BJ (cell line): ENCODE data around the gene FPGS. TPM values are rescaled to one million over a fixed set of nuclear protein-coding genes. Genes with fewer than 3 reads are reported as not detected.
A peak's percentile ranks its signal among the peaks of the same experiment; 100 is the strongest.

Experiments used
- CTCF ChIA-PET: fragments of 350-600 bp; formaldehyde crosslinking; extraction: SDS; loops from one replicate; lab custom pipeline; 2021; ENCODE audit warnings: antibody characterized with exemption, inconsistent platforms; lab: Yijun Ruan, JAX
- POLR2A ChIA-PET: fragments of 300-600 bp; sonication (Branson Sonifier 250); formaldehyde crosslinking; extraction: SDS; loops from one replicate; lab custom pipeline; 2021; ENCODE audit warnings: antibody characterized with exemption; lab: Charles Lee
- DNase-seq: peaks from one replicate; pipeline ENCODE4 v3.0.0-alpha.2; 2011; ENCODE audit warnings: low read depth
- H3K27me3 ChIP-seq: 2 replicates; pipeline ENCODE4 v1.6.0; 2011; ENCODE audit warnings: low read length; ENCODE audit not compliant: control insufficient read depth, insufficient read depth
- H3K36me3 ChIP-seq: 2 replicates; pipeline ENCODE4 v1.5.1; 2011; ENCODE audit warnings: low read length; ENCODE audit not compliant: control insufficient read depth, insufficient read depth
- H3K4me3 ChIP-seq: 2 replicates; pipeline ENCODE4 v1.5.1; 2011; ENCODE audit warnings: low read depth, mild to moderate bottlenecking, control low read depth, low read length
- CTCF ChIP-seq: IDR thresholded peaks from 2 replicates; pipeline ENCODE4 v1.5.1; 2011; ENCODE audit warnings: low read depth, mild to moderate bottlenecking, control low read depth, inconsistent platforms, low read length, moderate library complexity; ENCODE audit not compliant: insufficient read depth
- polyA plus RNA-seq: library from polyadenylated mRNA; depleted of rRNA; stranded (reverse); fragments of >200 nt; gene quantifications from 2 replicates; pipeline ENCODE4 v1.2.3, GENCODE V29; 2011

FPGS gene
- polyA plus RNA-seq, 1 experiment = 61.9 TPM

- ChIA-PET CTCF (interaction anchor here (0.8 to 1.4 kb wide), 4 partner anchors 15 to 67 kb away, joined by 3 read pairs; partner anchors contain the start of genes ENG and TOR2A), POLR2A (no interaction called here)
- DNase-seq = no peak
- TF ChIP-seq CTCF = peak; percentile 20; the same call in 1 of the 2 replicates
- H3K27me3 ChIP-seq = no peaks in the 10 kb centered on the region
- H3K36me3 ChIP-seq = peaks cover 6% of the 10 kb centered on the region
- peak overlapping the region; percentile 44 for H3K4me3 ChIP-seq
These were observed 617 bp upstream of the FPGS start for GRCh38 chr9:127801955-127802575.

- Histone ChIP-seq H3K4me3 (peak overlapping the region; percentile 44), H3K27me3 (no peaks in the 10 kb centered on the region), H3K36me3 (peaks cover 19% of the 10 kb centered on the region)
- ChIA-PET POLR2A (interaction anchor here (0.6 kb wide), 2 partner anchors 28 to 94 kb away, joined by 3 to 9 read pairs; no protein-coding TSS in a partner anchor), CTCF (interaction anchor here (0.6 to 0.8 kb wide), 2 partner anchors 18 to 35 kb away, joined by 3 read pairs; partner anchors contain the start of gene CDK9)
- TF ChIP-seq CTCF = no peak
- DNase-seq = no peak
These were observed 1.0 kb downstream of the FPGS start for GRCh38 chr9:127803507-127804352.

- DNase-seq = no peak
- ChIA-PET POLR2A (no interaction called here), CTCF (interaction anchor here (0.9 to 2.3 kb wide), 3 partner anchors 19 to 64 kb away, joined by 3 to 5 read pairs (median 5); no protein-coding TSS in a partner anchor)
- peak; percentile 42 for TF ChIP-seq CTCF
- Histone ChIP-seq H3K27me3 (no peaks in the 10 kb centered on the region), H3K36me3 (peaks cover 30% of the 10 kb centered on the region), H3K4me3 (no peak overlapping the region)
These were observed 2.9 kb downstream of the FPGS start for GRCh38 chr9:127805620-127806019.

DNA sequence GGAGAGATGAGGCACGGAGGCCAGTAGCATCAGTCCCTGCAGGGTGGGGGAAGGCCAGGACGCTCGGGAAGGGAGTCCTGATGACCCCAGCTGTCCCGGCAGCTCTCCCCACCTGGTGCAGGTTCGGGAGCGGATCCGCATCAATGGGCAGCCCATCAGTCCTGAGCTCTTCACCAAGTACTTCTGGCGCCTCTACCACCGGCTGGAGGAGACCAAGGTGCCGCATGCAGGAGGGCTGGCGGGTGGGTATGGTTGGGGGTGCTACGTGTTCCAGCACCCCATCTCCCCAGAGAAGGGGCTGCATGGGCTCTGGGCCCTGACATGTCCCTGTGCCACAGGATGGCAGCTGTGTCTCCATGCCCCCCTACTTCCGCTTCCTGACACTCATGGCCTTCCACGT, 4.2 kb downstream of the FPGS start:
- Histone ChIP-seq H3K27me3 (no peaks in the 10 kb centered on the region), H3K4me3 (no peak overlapping the region), H3K36me3 (peaks cover 32% of the 10 kb centered on the region)
- POLR2A ChIA-PET = no interaction called here
- no peak for DNase-seq
- TF ChIP-seq CTCF = no peak
- CTCF ChIA-PET = interaction anchor here (1.2 kb wide), 1 partner anchor 45 kb away, joined by 3 read pairs; no protein-coding TSS in a partner anchor
